Sigmoid colon (tissue), 4 donors: Measurements from ENCODE around the gene GREB1.

Source experiments
- CTCF ChIP-seq, 4 experiments: fragments of 450-650 bp in 3 of 4; fragments of 200-600 bp in 1 of 4; IDR thresholded peaks; one replicate each; pipeline ENCODE4 v1.5.1; 2016 to 2019; ENCODE audit warnings: antibody characterized with exemption in 4 of 4, mild to moderate bottlenecking in 3 of 4, moderate library complexity in 2 of 4
- EP300 ChIP-seq, 4 donors: sonication (generic); formaldehyde crosslinking; IDR thresholded peaks; one replicate each; pipeline ENCODE4 v1.6.1; 2017; ENCODE audit warnings: antibody characterized with exemption in 4 of 4

- TF ChIP-seq CTCF (IDR thresholded peaks at IDR 0.05), result no peak
- TF ChIP-seq EP300 (IDR thresholded peaks at IDR 0.05), result no peak
Observed at GRCh38 chr2:11625671-11626070, 91.8 kb downstream of the GREB1 start.
